Stimulated activated CD8-positive, alpha-beta memory T cell treated with anti-CD3 and anti-CD28 coated beads, Interleukin-15, amount 100 ng/mL, for 24 hours (primary cell): ENCODE measurements around the gene REEP1.
A peak's percentile ranks its signal among the peaks of the same experiment; 100 is the strongest.
"Not testable (repeated sequence)": the region's sequence is repeated elsewhere in the genome, so short reads cannot be mapped to it uniquely, and the experiment has no call there.

ENCODE experiments used
- DNase-seq: peaks from one replicate; pipeline ENCODE4 v3.0.0-alpha.2; 2020; ENCODE audit warnings: low read depth

Gene REEP1

DNA sequence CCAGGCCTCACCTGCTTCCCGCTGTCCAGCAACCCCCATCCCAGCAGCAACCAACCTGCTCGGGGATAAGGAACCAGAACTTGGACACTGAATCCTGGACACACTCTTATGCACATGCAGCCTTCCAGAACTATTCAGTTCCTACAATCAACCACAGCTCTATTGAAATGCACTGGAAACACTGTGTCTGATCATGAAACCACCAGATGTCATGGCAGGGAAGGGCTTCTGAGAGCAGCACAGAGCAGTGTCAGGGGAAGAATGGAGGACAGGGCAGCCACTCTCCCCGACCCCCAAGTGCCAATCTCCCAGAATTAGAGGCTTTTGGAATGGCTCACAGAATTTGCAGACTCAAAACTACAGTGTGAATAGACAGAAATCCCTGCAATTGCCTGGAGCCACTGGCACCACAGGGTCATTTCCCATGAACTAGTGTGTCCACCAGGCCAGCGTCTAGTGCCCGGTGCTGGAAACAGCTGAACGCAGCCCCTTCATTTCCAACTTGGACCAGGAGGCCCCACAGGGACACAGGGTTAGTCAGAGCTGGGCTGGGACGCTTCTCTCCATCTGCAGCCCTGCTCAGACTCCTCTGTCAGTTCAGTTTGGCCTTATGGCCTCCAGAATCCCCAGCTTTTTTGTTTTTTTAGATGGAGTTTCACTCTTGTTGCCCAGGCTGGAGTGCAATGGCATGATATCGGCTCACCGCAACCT, 112.6 kb downstream of the REEP1 start:
- DNase-seq = no peak

- DNase-seq = no peak
These were observed 113.4 kb downstream of the REEP1 start for GRCh38 chr2:86223927-86224560.

- DNase-seq = no peak
These were observed 114.1 kb downstream of the REEP1 start for GRCh38 chr2:86223140-86223926.

- peak; percentile 29 for DNase-seq
These were observed 116.3 kb downstream of the REEP1 start for GRCh38 chr2:86221066-86221684.

- no peak for DNase-seq
These were observed 117.5 kb downstream of the REEP1 start for GRCh38 chr2:86219896-86220295.

DNA sequence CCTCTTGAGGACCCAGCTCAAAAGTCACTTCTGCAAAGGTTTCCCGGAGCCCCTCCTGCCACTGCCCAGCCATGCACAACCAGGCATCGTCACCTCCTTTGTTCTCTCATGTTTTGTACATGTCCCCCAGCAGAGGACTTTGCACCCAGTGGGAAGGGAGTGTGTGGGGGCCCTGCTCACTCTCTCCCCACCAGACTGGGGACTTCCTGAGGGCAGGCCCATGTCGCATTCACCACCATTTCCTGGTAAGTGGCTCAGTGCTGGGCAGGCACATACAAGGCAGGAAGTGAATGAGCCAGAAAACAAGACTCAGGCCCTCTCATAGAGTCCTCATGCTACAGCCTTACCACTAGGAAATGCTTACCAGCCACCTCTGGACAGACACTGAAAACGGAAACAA, 119.3 kb downstream of the REEP1 start:
- no peak for DNase-seq

- no peak for DNase-seq
These were observed 120.6 kb downstream of the REEP1 start for GRCh38 chr2:86216575-86217555.

GRCh38 chr2:86214503-86214832, 123.0 kb downstream of the REEP1 start:
- DNase-seq = no peak

- no peak for DNase-seq
These were observed 123.5 kb downstream of the REEP1 start for GRCh38 chr2:86213699-86214502.

DNA sequence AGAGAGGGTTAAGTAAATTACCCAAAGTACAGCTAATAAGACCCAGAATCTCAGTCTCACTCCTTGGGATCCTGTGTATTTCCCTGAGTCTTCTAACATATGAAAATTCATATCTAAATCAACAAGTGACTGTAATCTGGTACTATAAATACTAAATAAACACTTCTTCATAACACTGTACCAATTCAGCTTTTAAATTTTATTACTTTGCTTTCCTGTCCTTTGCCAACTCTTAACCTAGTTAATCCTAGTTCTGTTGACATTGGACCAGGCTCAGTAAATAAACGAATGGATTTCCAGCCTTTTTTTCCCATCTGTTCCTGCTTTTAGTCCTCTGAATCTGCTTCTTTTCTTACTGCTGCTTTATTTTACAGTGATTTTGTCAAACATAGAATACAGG, 124.4 kb downstream of the REEP1 start:
- no peak for DNase-seq

- DNase-seq = no peak
These were observed 125.6 kb downstream of the REEP1 start for GRCh38 chr2:86211796-86212188.

DNA sequence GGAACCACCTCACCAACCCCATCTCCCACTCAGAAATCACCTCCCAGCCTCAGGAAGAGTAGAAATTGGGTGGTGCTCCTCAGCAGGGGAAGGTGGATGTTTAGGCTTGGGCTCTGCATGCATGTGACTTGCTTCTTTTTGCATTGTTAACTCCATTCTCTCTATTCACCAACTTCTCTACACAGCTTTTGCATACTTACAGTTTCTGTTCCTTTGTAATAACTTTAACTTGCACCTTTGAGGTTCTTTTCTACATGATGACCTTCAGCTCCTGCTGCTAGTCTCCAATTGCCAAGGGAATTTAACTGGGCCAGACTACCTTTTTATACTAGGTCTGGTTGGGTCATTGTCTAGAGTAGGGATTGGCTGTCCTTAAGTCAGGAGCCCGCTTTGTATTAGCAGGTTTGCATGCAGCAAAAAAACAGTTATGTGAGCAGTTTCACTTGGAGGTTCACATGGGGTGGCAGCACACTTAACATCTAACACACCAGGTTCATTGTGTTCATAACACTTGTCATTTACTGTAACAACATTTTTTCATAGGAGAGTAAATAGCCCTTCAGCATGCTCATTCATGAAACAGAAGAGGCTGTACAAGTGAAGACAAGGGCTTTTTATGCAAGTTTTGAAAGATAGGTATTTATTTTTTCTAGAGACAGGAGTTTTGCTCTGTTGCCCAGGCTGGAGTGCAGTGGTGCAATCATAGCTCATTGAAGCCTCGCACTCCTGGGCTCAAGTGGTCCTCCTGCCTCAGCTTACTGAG, 126.2 kb downstream of the REEP1 start:
- no peak for DNase-seq

DNA sequence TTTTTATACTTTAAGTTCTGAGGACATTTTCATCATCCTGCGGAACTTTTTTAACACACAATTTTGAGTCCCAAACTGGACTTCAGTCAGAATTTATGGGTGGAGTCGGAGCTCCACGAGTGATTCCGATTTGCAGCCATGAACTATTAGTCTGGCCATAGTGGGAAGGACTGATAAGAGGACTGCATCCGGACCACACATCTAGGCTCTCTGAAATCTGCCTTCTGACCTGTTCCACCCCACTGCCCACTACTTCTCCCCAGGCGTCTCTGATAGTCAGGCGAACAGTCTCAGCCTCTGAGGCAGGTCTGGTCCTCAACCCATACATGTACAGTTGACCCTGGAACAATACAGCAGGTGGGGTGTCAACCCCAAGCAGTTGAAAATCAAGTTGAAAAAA, 133.0 kb downstream of the REEP1 start:
- no peak for DNase-seq

- DNase-seq = no peak
These were observed 133.8 kb downstream of the REEP1 start for GRCh38 chr2:86203614-86204013.

- no peak for DNase-seq
These were observed 134.7 kb downstream of the REEP1 start for GRCh38 chr2:86202702-86203101.

GRCh38 chr2:86202336-86202692, 135.1 kb downstream of the REEP1 start:
- DNase-seq = no peak

DNA sequence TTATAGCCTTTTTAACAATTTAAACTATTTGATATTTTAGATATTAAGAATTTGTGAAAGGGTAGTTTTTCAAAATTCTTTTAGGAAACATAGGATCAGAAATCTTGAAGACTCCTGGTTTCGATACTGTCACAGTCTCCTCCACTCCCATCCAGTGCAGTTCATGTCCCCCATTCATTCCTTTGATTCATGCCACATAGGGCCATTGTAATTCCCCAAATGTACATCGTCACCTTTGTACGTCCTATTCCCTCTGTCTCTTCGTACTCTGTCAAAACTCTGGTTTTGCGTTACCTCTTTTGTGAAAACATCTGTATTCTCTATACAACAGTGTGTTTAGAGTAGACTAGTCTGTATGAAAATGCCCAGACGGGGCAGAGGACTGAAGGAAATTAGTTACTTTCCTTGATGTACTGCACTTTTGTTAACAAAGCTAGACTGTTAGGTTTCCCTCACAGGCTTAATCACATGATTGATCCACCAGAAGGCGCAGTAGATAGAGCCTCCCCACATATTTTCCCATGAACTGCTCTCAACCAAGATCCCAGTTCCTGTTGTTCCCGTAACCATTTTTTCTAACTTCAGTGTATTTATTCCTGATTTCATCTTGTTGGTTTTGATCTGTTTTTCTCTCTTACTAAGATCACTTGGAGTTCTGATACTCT, 135.6 kb downstream of the REEP1 start:
- no peak for DNase-seq

- DNase-seq = not testable (repeated sequence)
These were observed 136.9 kb downstream of the REEP1 start for GRCh38 chr2:86200564-86200963.

- no peak for DNase-seq
These were observed 137.6 kb downstream of the REEP1 start for GRCh38 chr2:86199834-86200177.
